Measurements from ENCODE around the gene CCDC136.

DNA sequence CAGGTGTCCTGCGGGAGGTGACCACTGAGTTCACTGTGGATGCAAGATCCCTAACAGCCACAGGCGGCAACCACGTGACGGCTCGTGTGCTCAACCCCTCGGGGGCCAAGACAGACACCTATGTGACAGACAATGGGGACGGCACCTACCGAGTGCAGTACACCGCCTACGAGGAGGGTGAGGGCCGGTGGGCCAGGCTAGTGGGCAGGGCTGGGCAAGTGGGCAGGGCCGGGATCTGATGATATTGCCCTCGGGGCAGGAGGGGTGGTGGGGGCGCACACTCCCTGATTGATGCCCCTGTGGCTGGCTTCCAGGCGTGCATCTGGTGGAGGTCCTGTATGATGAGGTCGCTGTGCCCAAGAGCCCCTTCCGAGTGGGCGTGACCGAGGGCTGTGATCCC, 54.2 kb downstream of the CCDC136 start:
- TF ChIP-seq, protein P1, sequence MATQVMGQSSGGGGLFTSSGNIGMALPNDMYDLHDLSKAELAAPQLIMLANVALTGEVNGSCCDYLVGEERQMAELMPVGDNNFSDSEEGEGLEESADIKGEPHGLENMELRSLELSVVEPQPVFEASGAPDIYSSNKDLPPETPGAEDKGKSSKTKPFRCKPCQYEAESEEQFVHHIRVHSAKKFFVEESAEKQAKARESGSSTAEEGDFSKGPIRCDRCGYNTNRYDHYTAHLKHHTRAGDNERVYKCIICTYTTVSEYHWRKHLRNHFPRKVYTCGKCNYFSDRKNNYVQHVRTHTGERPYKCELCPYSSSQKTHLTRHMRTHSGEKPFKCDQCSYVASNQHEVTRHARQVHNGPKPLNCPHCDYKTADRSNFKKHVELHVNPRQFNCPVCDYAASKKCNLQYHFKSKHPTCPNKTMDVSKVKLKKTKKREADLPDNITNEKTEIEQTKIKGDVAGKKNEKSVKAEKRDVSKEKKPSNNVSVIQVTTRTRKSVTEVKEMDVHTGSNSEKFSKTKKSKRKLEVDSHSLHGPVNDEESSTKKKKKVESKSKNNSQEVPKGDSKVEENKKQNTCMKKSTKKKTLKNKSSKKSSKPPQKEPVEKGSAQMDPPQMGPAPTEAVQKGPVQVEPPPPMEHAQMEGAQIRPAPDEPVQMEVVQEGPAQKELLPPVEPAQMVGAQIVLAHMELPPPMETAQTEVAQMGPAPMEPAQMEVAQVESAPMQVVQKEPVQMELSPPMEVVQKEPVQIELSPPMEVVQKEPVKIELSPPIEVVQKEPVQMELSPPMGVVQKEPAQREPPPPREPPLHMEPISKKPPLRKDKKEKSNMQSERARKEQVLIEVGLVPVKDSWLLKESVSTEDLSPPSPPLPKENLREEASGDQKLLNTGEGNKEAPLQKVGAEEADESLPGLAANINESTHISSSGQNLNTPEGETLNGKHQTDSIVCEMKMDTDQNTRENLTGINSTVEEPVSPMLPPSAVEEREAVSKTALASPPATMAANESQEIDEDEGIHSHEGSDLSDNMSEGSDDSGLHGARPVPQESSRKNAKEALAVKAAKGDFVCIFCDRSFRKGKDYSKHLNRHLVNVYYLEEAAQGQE (IDR thresholded peaks at IDR 0.05; ENCODE audit: low read depth): no peak
- TF ChIP-seq, protein P2, sequence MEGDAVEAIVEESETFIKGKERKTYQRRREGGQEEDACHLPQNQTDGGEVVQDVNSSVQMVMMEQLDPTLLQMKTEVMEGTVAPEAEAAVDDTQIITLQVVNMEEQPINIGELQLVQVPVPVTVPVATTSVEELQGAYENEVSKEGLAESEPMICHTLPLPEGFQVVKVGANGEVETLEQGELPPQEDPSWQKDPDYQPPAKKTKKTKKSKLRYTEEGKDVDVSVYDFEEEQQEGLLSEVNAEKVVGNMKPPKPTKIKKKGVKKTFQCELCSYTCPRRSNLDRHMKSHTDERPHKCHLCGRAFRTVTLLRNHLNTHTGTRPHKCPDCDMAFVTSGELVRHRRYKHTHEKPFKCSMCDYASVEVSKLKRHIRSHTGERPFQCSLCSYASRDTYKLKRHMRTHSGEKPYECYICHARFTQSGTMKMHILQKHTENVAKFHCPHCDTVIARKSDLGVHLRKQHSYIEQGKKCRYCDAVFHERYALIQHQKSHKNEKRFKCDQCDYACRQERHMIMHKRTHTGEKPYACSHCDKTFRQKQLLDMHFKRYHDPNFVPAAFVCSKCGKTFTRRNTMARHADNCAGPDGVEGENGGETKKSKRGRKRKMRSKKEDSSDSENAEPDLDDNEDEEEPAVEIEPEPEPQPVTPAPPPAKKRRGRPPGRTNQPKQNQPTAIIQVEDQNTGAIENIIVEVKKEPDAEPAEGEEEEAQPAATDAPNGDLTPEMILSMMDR (IDR thresholded peaks at IDR 0.05 in 2 of 3, conservative IDR thresholded peaks at IDR 0.05 in 1 of 3; ENCODE audit: borderline replicate concordance in 1 of 3, insufficient read depth in 1 of 3, low read depth in 2 of 3, low read length in 2 of 3): no peak
- no peak for TF ChIP-seq EZH2 (IDR thresholded peaks at IDR 0.05)
- TF ChIP-seq SP1 (IDR thresholded peaks at IDR 0.05; ENCODE audit: low read depth): no peak
- no peak for TF ChIP-seq POLR2AphosphoS5 (IDR thresholded peaks at IDR 0.05; ENCODE audit: low read depth, low read length)
- no peak for TF ChIP-seq RAD21 (IDR thresholded peaks at IDR 0.05; ENCODE audit: low read depth)
- TF ChIP-seq ZFX (IDR thresholded peaks at IDR 0.05): no peak
- TF ChIP-seq, protein P3, sequence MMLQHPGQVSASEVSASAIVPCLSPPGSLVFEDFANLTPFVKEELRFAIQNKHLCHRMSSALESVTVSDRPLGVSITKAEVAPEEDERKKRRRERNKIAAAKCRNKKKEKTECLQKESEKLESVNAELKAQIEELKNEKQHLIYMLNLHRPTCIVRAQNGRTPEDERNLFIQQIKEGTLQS (IDR thresholded peaks at IDR 0.05): no peak
- no peak for TF ChIP-seq EZH2phosphoT487 (IDR thresholded peaks at IDR 0.05; ENCODE audit: borderline replicate concordance)
- no peak for TF ChIP-seq SRF (IDR thresholded peaks at IDR 0.05; ENCODE audit: low read depth)
- TF ChIP-seq, protein P4, sequence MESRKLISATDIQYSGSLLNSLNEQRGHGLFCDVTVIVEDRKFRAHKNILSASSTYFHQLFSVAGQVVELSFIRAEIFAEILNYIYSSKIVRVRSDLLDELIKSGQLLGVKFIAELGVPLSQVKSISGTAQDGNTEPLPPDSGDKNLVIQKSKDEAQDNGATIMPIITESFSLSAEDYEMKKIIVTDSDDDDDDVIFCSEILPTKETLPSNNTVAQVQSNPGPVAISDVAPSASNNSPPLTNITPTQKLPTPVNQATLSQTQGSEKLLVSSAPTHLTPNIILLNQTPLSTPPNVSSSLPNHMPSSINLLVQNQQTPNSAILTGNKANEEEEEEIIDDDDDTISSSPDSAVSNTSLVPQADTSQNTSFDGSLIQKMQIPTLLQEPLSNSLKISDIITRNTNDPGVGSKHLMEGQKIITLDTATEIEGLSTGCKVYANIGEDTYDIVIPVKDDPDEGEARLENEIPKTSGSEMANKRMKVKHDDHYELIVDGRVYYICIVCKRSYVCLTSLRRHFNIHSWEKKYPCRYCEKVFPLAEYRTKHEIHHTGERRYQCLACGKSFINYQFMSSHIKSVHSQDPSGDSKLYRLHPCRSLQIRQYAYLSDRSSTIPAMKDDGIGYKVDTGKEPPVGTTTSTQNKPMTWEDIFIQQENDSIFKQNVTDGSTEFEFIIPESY (IDR thresholded peaks at IDR 0.05; ENCODE audit: extremely low read depth, insufficient replicate concordance, low read length): no peak
- TF ChIP-seq POLR2A (IDR thresholded peaks at IDR 0.05; ENCODE audit: borderline replicate concordance, extremely low read depth, insufficient read depth, insufficient read length): no peak
- no peak for TF ChIP-seq TCF7L2 (IDR thresholded peaks at IDR 0.05; ENCODE audit: borderline replicate concordance, extremely low read depth, insufficient read depth, insufficient read length)
